ENCODE data around the gene BCAS4.

DNA sequence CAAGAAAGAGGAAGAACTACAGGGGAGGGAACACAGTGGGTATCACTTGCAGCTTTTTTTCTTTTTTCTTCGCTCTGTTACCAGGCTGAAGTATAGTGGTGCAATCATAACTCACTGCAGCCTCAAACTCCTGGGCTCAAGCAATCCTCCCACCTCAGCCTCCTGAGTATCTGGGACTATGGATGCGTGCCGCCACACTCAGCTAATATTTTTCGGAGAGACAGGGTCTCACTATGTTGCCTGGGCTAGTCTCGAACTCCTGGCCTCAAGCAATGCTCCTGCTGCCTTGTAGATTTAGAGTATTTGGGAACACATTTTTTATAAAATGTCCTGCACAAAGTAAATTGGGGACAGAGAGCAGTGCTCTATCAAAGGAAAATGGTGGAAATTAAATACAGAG lies 35.2 kb upstream of the BCAS4 start:
- TF ChIP-seq, protein P1, sequence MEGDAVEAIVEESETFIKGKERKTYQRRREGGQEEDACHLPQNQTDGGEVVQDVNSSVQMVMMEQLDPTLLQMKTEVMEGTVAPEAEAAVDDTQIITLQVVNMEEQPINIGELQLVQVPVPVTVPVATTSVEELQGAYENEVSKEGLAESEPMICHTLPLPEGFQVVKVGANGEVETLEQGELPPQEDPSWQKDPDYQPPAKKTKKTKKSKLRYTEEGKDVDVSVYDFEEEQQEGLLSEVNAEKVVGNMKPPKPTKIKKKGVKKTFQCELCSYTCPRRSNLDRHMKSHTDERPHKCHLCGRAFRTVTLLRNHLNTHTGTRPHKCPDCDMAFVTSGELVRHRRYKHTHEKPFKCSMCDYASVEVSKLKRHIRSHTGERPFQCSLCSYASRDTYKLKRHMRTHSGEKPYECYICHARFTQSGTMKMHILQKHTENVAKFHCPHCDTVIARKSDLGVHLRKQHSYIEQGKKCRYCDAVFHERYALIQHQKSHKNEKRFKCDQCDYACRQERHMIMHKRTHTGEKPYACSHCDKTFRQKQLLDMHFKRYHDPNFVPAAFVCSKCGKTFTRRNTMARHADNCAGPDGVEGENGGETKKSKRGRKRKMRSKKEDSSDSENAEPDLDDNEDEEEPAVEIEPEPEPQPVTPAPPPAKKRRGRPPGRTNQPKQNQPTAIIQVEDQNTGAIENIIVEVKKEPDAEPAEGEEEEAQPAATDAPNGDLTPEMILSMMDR (tag by site-specific recombination; IDR thresholded peaks at IDR 0.05), result no peak
- no peak for TF ChIP-seq KLF16 (tag by site-specific recombination; IDR thresholded peaks at IDR 0.05)
- TF ChIP-seq, protein P2, sequence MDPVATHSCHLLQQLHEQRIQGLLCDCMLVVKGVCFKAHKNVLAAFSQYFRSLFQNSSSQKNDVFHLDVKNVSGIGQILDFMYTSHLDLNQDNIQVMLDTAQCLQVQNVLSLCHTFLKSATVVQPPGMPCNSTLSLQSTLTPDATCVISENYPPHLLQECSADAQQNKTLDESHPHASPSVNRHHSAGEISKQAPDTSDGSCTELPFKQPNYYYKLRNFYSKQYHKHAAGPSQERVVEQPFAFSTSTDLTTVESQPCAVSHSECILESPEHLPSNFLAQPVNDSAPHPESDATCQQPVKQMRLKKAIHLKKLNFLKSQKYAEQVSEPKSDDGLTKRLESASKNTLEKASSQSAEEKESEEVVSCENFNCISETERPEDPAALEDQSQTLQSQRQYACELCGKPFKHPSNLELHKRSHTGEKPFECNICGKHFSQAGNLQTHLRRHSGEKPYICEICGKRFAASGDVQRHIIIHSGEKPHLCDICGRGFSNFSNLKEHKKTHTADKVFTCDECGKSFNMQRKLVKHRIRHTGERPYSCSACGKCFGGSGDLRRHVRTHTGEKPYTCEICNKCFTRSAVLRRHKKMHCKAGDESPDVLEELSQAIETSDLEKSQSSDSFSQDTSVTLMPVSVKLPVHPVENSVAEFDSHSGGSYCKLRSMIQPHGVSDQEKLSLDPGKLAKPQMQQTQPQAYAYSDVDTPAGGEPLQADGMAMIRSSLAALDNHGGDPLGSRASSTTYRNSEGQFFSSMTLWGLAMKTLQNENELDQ (tag by site-specific recombination; IDR thresholded peaks at IDR 0.05; ENCODE audit: low read depth), result no peak
- TF ChIP-seq ZNF473 (tag by site-specific recombination; IDR thresholded peaks at IDR 0.05), result no peak
- no peak for TF ChIP-seq GFI1B (tag by site-specific recombination; IDR thresholded peaks at IDR 0.05)
- no peak for TF ChIP-seq ZBTB7A (tag by site-specific recombination; IDR thresholded peaks at IDR 0.05; ENCODE audit: low read depth)
- no peak for TF ChIP-seq ZNF561 (tag by site-specific recombination; IDR thresholded peaks at IDR 0.05; ENCODE audit: borderline replicate concordance)
